ENCODE results near the gene FBN3.

FBN3 gene

DNA sequence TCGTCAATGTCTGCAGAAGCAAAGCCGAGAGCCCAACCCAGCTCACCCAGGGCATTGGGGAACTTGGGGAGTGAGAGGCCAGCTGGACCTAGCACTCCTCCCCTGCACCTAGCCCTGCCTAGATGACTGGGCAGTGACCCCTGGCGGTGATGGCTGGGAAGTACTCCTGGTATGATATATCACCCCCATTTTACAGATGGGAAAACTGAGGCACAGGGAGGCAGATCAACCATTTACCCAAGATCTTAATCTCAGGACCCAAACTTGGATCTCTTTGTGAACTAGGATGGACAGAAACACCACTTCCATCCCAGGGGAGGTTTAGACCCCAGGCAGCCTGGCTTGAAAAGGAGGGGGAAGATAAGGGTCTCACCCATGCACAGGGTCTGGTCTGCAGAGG is 53.3 kb downstream of the FBN3 start:
- Histone ChIP-seq H3K9me2 (replicated peaks; ENCODE audit: low read depth, low read length) (no peaks in the 10 kb centered on the region), H2AFZ (ENCODE audit: low read length) (no peak overlapping the region), H3K27me3 (ENCODE audit: insufficient read depth, low read length, poor library complexity, severe bottlenecking) (no peaks in the 10 kb centered on the region), H3K36me3 (ENCODE audit: insufficient read depth, low read length) (no peaks in the 10 kb centered on the region), H3K79me2 (ENCODE audit: insufficient read depth, low read length) (no peaks in the 10 kb centered on the region), H3F3A (ENCODE audit: low read depth) (no peaks in the 10 kb centered on the region), H3K4me3 (ENCODE audit: low read length, poor library complexity, severe bottlenecking) (no peak overlapping the region), H3K9ac (ENCODE audit: low read depth, low read length, poor library complexity, severe bottlenecking) (no peak overlapping the region), H3K4me2 (ENCODE audit: low read depth, low read length, poor library complexity, severe bottlenecking) (no peak overlapping the region), H3K4me1 (ENCODE audit: insufficient read depth, low read length, poor library complexity, severe bottlenecking) (no peaks in the 10 kb centered on the region), H4K20me1 (ENCODE audit: insufficient read depth, low read length, poor library complexity, severe bottlenecking) (no peaks in the 10 kb centered on the region), H3K9me3 (ENCODE audit: insufficient read depth, low read depth, low read length) (peaks cover 13% of the 10 kb centered on the region; the same call in 1 of the 2 replicates)
- no peak for TF ChIP-seq EZH2phosphoT487 (IDR thresholded peaks at IDR 0.05; ENCODE audit: borderline replicate concordance)
- TF ChIP-seq, protein P1, sequence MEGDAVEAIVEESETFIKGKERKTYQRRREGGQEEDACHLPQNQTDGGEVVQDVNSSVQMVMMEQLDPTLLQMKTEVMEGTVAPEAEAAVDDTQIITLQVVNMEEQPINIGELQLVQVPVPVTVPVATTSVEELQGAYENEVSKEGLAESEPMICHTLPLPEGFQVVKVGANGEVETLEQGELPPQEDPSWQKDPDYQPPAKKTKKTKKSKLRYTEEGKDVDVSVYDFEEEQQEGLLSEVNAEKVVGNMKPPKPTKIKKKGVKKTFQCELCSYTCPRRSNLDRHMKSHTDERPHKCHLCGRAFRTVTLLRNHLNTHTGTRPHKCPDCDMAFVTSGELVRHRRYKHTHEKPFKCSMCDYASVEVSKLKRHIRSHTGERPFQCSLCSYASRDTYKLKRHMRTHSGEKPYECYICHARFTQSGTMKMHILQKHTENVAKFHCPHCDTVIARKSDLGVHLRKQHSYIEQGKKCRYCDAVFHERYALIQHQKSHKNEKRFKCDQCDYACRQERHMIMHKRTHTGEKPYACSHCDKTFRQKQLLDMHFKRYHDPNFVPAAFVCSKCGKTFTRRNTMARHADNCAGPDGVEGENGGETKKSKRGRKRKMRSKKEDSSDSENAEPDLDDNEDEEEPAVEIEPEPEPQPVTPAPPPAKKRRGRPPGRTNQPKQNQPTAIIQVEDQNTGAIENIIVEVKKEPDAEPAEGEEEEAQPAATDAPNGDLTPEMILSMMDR (conservative IDR thresholded peaks at IDR 0.05; ENCODE audit: low read length): no peak; the same call in 1 of the 2 replicates

DNA sequence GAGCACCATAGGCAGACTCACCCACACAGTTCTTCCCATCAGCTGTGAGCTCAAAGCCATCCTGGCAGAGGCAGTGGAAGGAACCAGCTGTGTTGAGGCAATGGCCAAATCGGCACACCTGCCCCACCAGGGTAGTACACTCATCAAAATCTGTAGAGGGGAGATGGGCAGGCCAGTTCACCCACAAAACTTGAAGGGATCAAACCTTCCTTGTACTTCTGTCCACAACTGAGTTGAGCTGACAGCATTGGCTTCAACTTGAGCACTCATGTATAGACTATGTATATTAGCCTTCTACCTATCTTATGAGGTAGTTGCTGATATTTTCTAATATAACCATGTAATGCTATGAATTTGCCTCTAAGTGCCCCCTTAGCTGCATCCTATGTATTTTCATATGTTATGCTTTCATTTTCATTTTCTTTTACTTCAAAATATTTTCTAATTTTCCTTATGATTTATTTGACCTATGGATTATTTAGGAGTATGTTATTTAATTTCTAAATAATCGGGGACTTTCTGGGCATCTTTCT is 54.0 kb downstream of the FBN3 start:
- Histone ChIP-seq H3K79me2 (ENCODE audit: insufficient read depth, low read length) (no peaks in the 10 kb centered on the region), H3K9me2 (replicated peaks; ENCODE audit: low read depth, low read length) (no peaks in the 10 kb centered on the region), H2AFZ (ENCODE audit: low read length) (no peak overlapping the region), H3K9ac (ENCODE audit: low read depth, low read length, poor library complexity, severe bottlenecking) (no peak overlapping the region), H3K27me3 (ENCODE audit: insufficient read depth, low read length, poor library complexity, severe bottlenecking) (no peaks in the 10 kb centered on the region), H3F3A (ENCODE audit: low read depth) (no peaks in the 10 kb centered on the region), H3K4me1 (ENCODE audit: insufficient read depth, low read length, poor library complexity, severe bottlenecking) (no peaks in the 10 kb centered on the region), H3K36me3 (ENCODE audit: insufficient read depth, low read length) (no peaks in the 10 kb centered on the region), H3K4me3 (ENCODE audit: low read length, poor library complexity, severe bottlenecking) (no peak overlapping the region), H3K4me2 (ENCODE audit: low read depth, low read length, poor library complexity, severe bottlenecking) (no peak overlapping the region), H3K9me3 (ENCODE audit: insufficient read depth, low read depth, low read length) (peaks cover 13% of the 10 kb centered on the region; the same call in 1 of the 2 replicates), H4K20me1 (ENCODE audit: insufficient read depth, low read length, poor library complexity, severe bottlenecking) (no peaks in the 10 kb centered on the region)
- no peak for TF ChIP-seq EZH2phosphoT487 (IDR thresholded peaks at IDR 0.05; ENCODE audit: borderline replicate concordance)
- TF ChIP-seq, protein P1 (conservative IDR thresholded peaks at IDR 0.05; ENCODE audit: low read length): no peak

DNA sequence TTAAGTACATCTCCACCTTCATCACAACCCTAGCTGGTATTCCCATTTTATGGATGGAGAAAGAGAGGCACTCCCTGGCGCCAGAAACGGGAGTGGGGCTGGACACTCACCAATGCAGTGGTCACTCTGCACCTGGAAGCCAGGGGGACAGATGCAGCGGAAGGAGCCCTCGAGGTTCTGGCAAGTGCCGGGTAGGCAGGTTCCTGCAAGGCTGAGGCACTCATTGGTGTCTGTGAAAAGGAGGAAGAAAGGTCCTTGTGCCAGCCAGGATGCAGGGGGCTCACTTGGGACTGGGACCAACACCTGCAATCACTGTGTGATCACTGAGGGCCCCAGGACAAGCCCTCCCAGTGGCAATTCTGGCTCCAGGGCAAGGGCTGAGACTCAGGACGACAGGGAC is 55.1 kb downstream of the FBN3 start:
- Histone ChIP-seq H3K4me3 (ENCODE audit: low read length, poor library complexity, severe bottlenecking) (no peak overlapping the region), H4K20me1 (ENCODE audit: insufficient read depth, low read length, poor library complexity, severe bottlenecking) (no peaks in the 10 kb centered on the region), H3F3A (ENCODE audit: low read depth) (no peaks in the 10 kb centered on the region), H3K79me2 (ENCODE audit: insufficient read depth, low read length) (no peaks in the 10 kb centered on the region), H3K9me2 (replicated peaks; ENCODE audit: low read depth, low read length) (no peaks in the 10 kb centered on the region), H3K36me3 (ENCODE audit: insufficient read depth, low read length) (no peaks in the 10 kb centered on the region), H3K4me2 (ENCODE audit: low read depth, low read length, poor library complexity, severe bottlenecking) (no peak overlapping the region), H2AFZ (ENCODE audit: low read length) (no peak overlapping the region), H3K4me1 (ENCODE audit: insufficient read depth, low read length, poor library complexity, severe bottlenecking) (no peaks in the 10 kb centered on the region), H3K27me3 (ENCODE audit: insufficient read depth, low read length, poor library complexity, severe bottlenecking) (no peaks in the 10 kb centered on the region), H3K9me3 (ENCODE audit: insufficient read depth, low read depth, low read length) (peaks cover 13% of the 10 kb centered on the region; the same call in 1 of the 2 replicates), H3K9ac (ENCODE audit: low read depth, low read length, poor library complexity, severe bottlenecking) (no peak overlapping the region)
- TF ChIP-seq, protein P1 (conservative IDR thresholded peaks at IDR 0.05; ENCODE audit: low read length): no peak
- TF ChIP-seq EZH2phosphoT487 (IDR thresholded peaks at IDR 0.05; ENCODE audit: borderline replicate concordance): no peak

Measured in Loucy (cell line).